IMR-90 (cell line): ENCODE results near the gene LRRC8B. TPM values are rescaled to one million over a fixed set of nuclear protein-coding genes. Genes with fewer than 3 reads are reported as not detected.
"Not testable (repeated sequence)": the region's sequence is repeated elsewhere in the genome, so short reads cannot be mapped to it uniquely, and the experiment has no call there.

Experiments
- ATAC-seq: fragments of 200-7000 bp; cut with Tn5 transposase; 2 replicates; pipeline ENCODE4 v1.9.1; 2020; ENCODE audit warnings: low read depth, mild to moderate bottlenecking, moderate library complexity
- BruUV-seq: library from RNA; stranded (reverse); fragments of 400-500 nt; replicated peaks from 2 replicates; lab custom pipeline; 2021; lab: Mats Ljungman, UMichigan
- CTCF ChIA-PET: fragments of 300-600 bp; formaldehyde crosslinking; extraction: SDS; loops from one replicate; lab custom pipeline; 2021; ENCODE audit warnings: antibody characterized with exemption; lab: Yijun Ruan, JAX
- POLR2A ChIA-PET: fragments of 300-600 bp; sonication (Branson Sonifier 250); formaldehyde crosslinking; loops from one replicate; lab custom pipeline; 2022; ENCODE audit warnings: antibody characterized with exemption; ENCODE audit not compliant: unreplicated experiment; lab: Charles Lee
- DNase-seq: peaks from one replicate; pipeline ENCODE4 v3.0.0; 2013
- H2AFZ ChIP-seq: replicated peaks from 2 replicates; pipeline ENCODE3; 2013; ENCODE audit warnings: low read length, mild to moderate bottlenecking; ENCODE audit not compliant: poor library complexity
- H2AK5ac ChIP-seq: 2 replicates; pipeline ENCODE4 v1.6.1; 2013; ENCODE audit warnings: low read depth, low read length, inconsistent platforms
- H2AK9ac ChIP-seq: replicated peaks from 2 replicates; pipeline ENCODE3; 2013; ENCODE audit warnings: mild to moderate bottlenecking, low read depth, low read length, moderate library complexity; ENCODE audit not compliant: poor library complexity
- H2BK120ac ChIP-seq: 2 replicates; pipeline ENCODE4 v1.6.1; 2013; ENCODE audit warnings: low read depth, low read length, inconsistent platforms
- H2BK15ac ChIP-seq: 3 replicates; pipeline ENCODE4 v1.6.1; 2013; ENCODE audit warnings: low read depth, low read length, inconsistent platforms
- H2BK20ac ChIP-seq: 2 replicates; pipeline ENCODE4 v1.6.1; 2013; ENCODE audit warnings: low read depth, mild to moderate bottlenecking, inconsistent platforms, low read length, moderate library complexity
- H2BK5ac ChIP-seq: 2 replicates; pipeline ENCODE4 v1.6.1; 2013; ENCODE audit warnings: mild to moderate bottlenecking, low read depth, low read length, inconsistent platforms; ENCODE audit not compliant: poor library complexity, severe bottlenecking
- H3K14ac ChIP-seq: replicated peaks from 2 replicates; pipeline ENCODE4 v1.6.1; 2013; ENCODE audit warnings: low read depth, low read length, inconsistent platforms
- H3K18ac ChIP-seq: 2 replicates; pipeline ENCODE4 v1.6.1; 2013; ENCODE audit warnings: low read depth, low read length, control low read depth
- H3K23ac ChIP-seq: 2 replicates; pipeline ENCODE4 v1.6.1; 2013; ENCODE audit warnings: low read depth, low read length, inconsistent platforms
- H3K27ac ChIP-seq: 2 replicates; pipeline ENCODE4 v1.5.1; 2013; ENCODE audit warnings: mild to moderate bottlenecking, control low read depth, low read length; ENCODE audit not compliant: insufficient read depth
- H3K27me3 ChIP-seq: 2 replicates; pipeline ENCODE4 v1.6.1; 2013; ENCODE audit warnings: low read length; ENCODE audit not compliant: control insufficient read depth, insufficient read depth
- H3K36me3 ChIP-seq: 2 replicates; pipeline ENCODE4 v1.6.1; 2013; ENCODE audit warnings: low read length, mixed read lengths; ENCODE audit not compliant: control insufficient read depth, insufficient read depth
- H3K4ac ChIP-seq: 2 replicates; pipeline ENCODE4 v1.6.1; 2013; ENCODE audit warnings: low read depth, low read length, inconsistent platforms
- H3K4me1 ChIP-seq: 2 replicates; pipeline ENCODE4 v1.6.1; 2013; ENCODE audit warnings: low read length, mixed read lengths; ENCODE audit not compliant: control insufficient read depth, insufficient read depth
- H3K4me2 ChIP-seq: 2 replicates; pipeline ENCODE4 v1.6.1; 2013; ENCODE audit warnings: low read depth, mild to moderate bottlenecking, control low read depth, low read length, moderate library complexity
- H3K4me3 ChIP-seq: 2 replicates; pipeline ENCODE4 v1.5.1; 2013; ENCODE audit warnings: low read depth, mild to moderate bottlenecking, control low read depth, low read length, moderate library complexity; ENCODE audit not compliant: insufficient read depth
- H3K56ac ChIP-seq: 2 replicates; pipeline ENCODE4 v1.6.1; 2013; ENCODE audit warnings: low read length, inconsistent platforms; ENCODE audit not compliant: insufficient read depth; ENCODE audit errors: extremely low read depth
- H3K79me1 ChIP-seq, 2 experiments: 2 replicates each; pipeline ENCODE4 v1.6.1; 2013; ENCODE audit warnings: low read length in 2 of 2, inconsistent platforms in 1 of 2, low read depth in 1 of 2
- H3K9ac ChIP-seq: 2 replicates; pipeline ENCODE4 v1.6.1; 2013; ENCODE audit warnings: low read depth, low read length, control low read depth
- H3K9me1 ChIP-seq: 2 replicates; pipeline ENCODE4 v1.6.1; 2013; ENCODE audit warnings: low read length, inconsistent platforms; ENCODE audit not compliant: insufficient read depth
- H3K9me3 ChIP-seq: 2 replicates; pipeline ENCODE4 v1.6.1; 2013; ENCODE audit warnings: low read length; ENCODE audit not compliant: control insufficient read depth, insufficient read depth
- H4K20me1 ChIP-seq: 2 replicates; pipeline ENCODE4 v1.6.1; 2013; ENCODE audit warnings: low read length, inconsistent platforms; ENCODE audit not compliant: insufficient read depth
- H4K5ac ChIP-seq: 2 replicates; pipeline ENCODE4 v1.6.1; 2013; ENCODE audit warnings: mild to moderate bottlenecking, low read depth, low read length, control low read depth
- H4K8ac ChIP-seq, 2 experiments: 2 replicates each; pipeline ENCODE4 v1.6.1; 2013; ENCODE audit warnings: low read depth in 2 of 2, low read length in 2 of 2, control low read depth in 1 of 2, inconsistent platforms in 1 of 2
- H4K91ac ChIP-seq: 2 replicates; pipeline ENCODE4 v1.6.1; 2013; ENCODE audit warnings: low read depth, low read length, inconsistent platforms; ENCODE audit not compliant: insufficient read depth
- WGBS, 2 experiments: methylation state at CpG; one replicate each; pipeline versions ENCODE4 v1.1.5 to v1.1.7; 2013; ENCODE audit warnings: missing lambda C conversion rate in 2 of 2; ENCODE audit not compliant: insufficient read length in 1 of 2; ENCODE audit errors: extremely low coverage in 2 of 2; 5-methylcytosine and 5-hydroxymethylcytosine counted together
- dilution Hi-C: fragments of 300-500 bp; cut with HindIII; formaldehyde crosslinking; loops from one replicate; pipeline ENCODE4 v1.14.3; 2018; ENCODE audit warnings: low sequenced_read_pairs; ENCODE audit not compliant: unreplicated experiment
- in situ Hi-C: fragments of 300-500 bp; cut with MboI; formaldehyde crosslinking; loops from 3 replicates; pipeline ENCODE4 v1.14.3; 2019; ENCODE audit warnings: low sequenced_read_pairs, inconsistent platforms, mixed read lengths
- intact Hi-C: fragments of 100-400 bp; cut with micrococcal nuclease; formaldehyde crosslinking; loops from 2 replicates; pipeline ENCODE4 v1.10.0; 2022
- polyA plus RNA-seq, 3 experiments: library from polyadenylated mRNA; depleted of rRNA; stranded (reverse); fragments of >200 nt; gene quantifications; 2 replicates each; pipeline ENCODE4 v1.2.3, GENCODE V29; 2012; ENCODE audit warnings: low replicate concordance in 1 of 3
- total RNA-seq: library from RNA; depleted of rRNA; stranded (reverse); fragments of >200 nt; gene quantifications from 2 replicates; pipeline ENCODE4 v1.2.3, GENCODE V29; 2012

LRRC8B gene
- total and polyA plus RNA-seq, 2 of the 4 experiments (the other 2 are of a cell fraction): 0.74 to 1.8 TPM

GRCh38 chr1:89543632-89544031 is 19.0 kb downstream of the LRRC8B start:
- H3K27ac ChIP-seq, H3K18ac ChIP-seq, H3K9me1 ChIP-seq, H4K8ac ChIP-seq, H2AK5ac ChIP-seq, H4K91ac ChIP-seq, CTCF ChIA-PET, dilution Hi-C loops, H3K9me3 ChIP-seq, H2BK20ac ChIP-seq, H3K4me2 ChIP-seq, H4K5ac ChIP-seq, H3K23ac ChIP-seq, H3K14ac ChIP-seq, ATAC-seq, H2BK15ac ChIP-seq, BruUV-seq, in situ Hi-C loops, H2BK120ac ChIP-seq, DNase-seq, H2AK9ac ChIP-seq, POLR2A ChIA-PET, H2BK5ac ChIP-seq, H3K4me1 ChIP-seq, H3K9ac ChIP-seq, H3K4me3 ChIP-seq, H2AFZ ChIP-seq, H3K79me1 ChIP-seq, H3K36me3 ChIP-seq, H4K20me1 ChIP-seq, intact Hi-C loops, H3K56ac ChIP-seq, H3K4ac ChIP-seq, H3K27me3 ChIP-seq: not testable (repeated sequence)
- no CpG with 5 or more reads among the region's 1 CpG for WGBS, 2 experiments
